SK-N-SH treated with all-trans-retinoic acid at 6 μM for 48 hours (cell line): Measurements from ENCODE around the gene B4GALT2.

Source experiments
- ATAC-seq: fragments of 200-7000 bp; cut with Tn5 transposase; 3 replicates; pipeline ENCODE4 v1.9.1; 2020; ENCODE audit warnings: mild to moderate bottlenecking, moderate library complexity
- ARNTL ChIP-seq: fragments of 450-650 bp; formaldehyde crosslinking; IDR thresholded peaks from 2 replicates; pipeline ENCODE4 v1.5.0; 2020; ENCODE audit warnings: low read depth, mild to moderate bottlenecking, moderate library complexity, borderline replicate concordance
- BACH2 ChIP-seq: fragments of 250-450 bp; sonication (Bioruptor Pico); IDR thresholded peaks from 2 replicates; pipeline ENCODE4 v1.9.0; 2021; ENCODE audit warnings: mild to moderate bottlenecking, borderline replicate concordance
- CSDC2 ChIP-seq: fragments of 250-450 bp; sonication (Bioruptor Pico); IDR thresholded peaks from 2 replicates; pipeline ENCODE4 v1.5.0; 2020; ENCODE audit warnings: mild to moderate bottlenecking, moderate library complexity
- CSRNP3 ChIP-seq: fragments of 250-450 bp; sonication (Bioruptor Pico); IDR thresholded peaks from 2 replicates; pipeline ENCODE4 v1.5.1; 2021; ENCODE audit warnings: mild to moderate bottlenecking, moderate library complexity
- ESRRG ChIP-seq: fragments of 250-450 bp; sonication (Bioruptor Pico); IDR thresholded peaks from 2 replicates; pipeline ENCODE4 v1.6.1; 2021; ENCODE audit warnings: mild to moderate bottlenecking
- ISL1 ChIP-seq: fragments of 250-450 bp; sonication (Bioruptor Pico); IDR thresholded peaks from 2 replicates; pipeline ENCODE4 v2.1.2; 2022; ENCODE audit warnings: mild to moderate bottlenecking, moderate library complexity
- OSR1 ChIP-seq: fragments of 250-450 bp; sonication (Bioruptor Pico); IDR thresholded peaks from 2 replicates; pipeline ENCODE4 v1.8.0; 2022; ENCODE audit warnings: moderate library complexity, mild to moderate bottlenecking, inconsistent platforms
- PATZ1 ChIP-seq: fragments of 250-450 bp; sonication (Bioruptor Pico); IDR thresholded peaks from 2 replicates; pipeline ENCODE4 v1.8.0; 2020; ENCODE audit warnings: mild to moderate bottlenecking, moderate library complexity, borderline replicate concordance
- POU6F1 ChIP-seq: fragments of 250-450 bp; sonication (Bioruptor Pico); IDR thresholded peaks from 2 replicates; pipeline ENCODE4 v1.8.0; 2021; ENCODE audit warnings: low read depth, mild to moderate bottlenecking, moderate library complexity, borderline replicate concordance
- PPARA ChIP-seq: fragments of 250-450 bp; sonication (Bioruptor Pico); IDR thresholded peaks from 2 replicates; pipeline ENCODE4 v1.5.0; 2020; ENCODE audit warnings: mild to moderate bottlenecking, borderline replicate concordance
- RARB ChIP-seq: fragments of 250-450 bp; sonication (Bioruptor Pico); IDR thresholded peaks from 2 replicates; pipeline ENCODE4 v1.8.0; 2021; ENCODE audit warnings: mild to moderate bottlenecking, moderate library complexity
- SNAI2 ChIP-seq: fragments of 250-450 bp; sonication (Bioruptor Pico); IDR thresholded peaks from 2 replicates; pipeline ENCODE4 v1.5.0; 2020; ENCODE audit warnings: mild to moderate bottlenecking, moderate library complexity
- TCF4 ChIP-seq: fragments of 250-450 bp; sonication (Bioruptor Pico); IDR thresholded peaks from 2 replicates; pipeline ENCODE4 v1.8.0; 2021; ENCODE audit warnings: mild to moderate bottlenecking, moderate library complexity, borderline replicate concordance
- TOX ChIP-seq: fragments of 250-450 bp; sonication (Bioruptor Pico); IDR thresholded peaks from 2 replicates; pipeline ENCODE4 v1.8.0; 2021; ENCODE audit warnings: mild to moderate bottlenecking, moderate library complexity, borderline replicate concordance
- TSHZ2 ChIP-seq: fragments of 250-450 bp; sonication (Bioruptor Pico); IDR thresholded peaks from 2 replicates; pipeline ENCODE4 v1.5.0; 2020; ENCODE audit warnings: mild to moderate bottlenecking, moderate library complexity
- ZC3H10 ChIP-seq: fragments of 250-450 bp; sonication (Bioruptor Pico); IDR thresholded peaks from 2 replicates; pipeline ENCODE4 v1.5.1; 2021; ENCODE audit warnings: mild to moderate bottlenecking, moderate library complexity
- ZFP30 ChIP-seq: fragments of 450-650 bp; formaldehyde crosslinking; IDR thresholded peaks from 2 replicates; pipeline ENCODE4 v1.5.0; 2022; ENCODE audit warnings: mild to moderate bottlenecking, moderate library complexity
- ZNF565 ChIP-seq: fragments of 450-650 bp; formaldehyde crosslinking; conservative IDR thresholded peaks from 2 replicates; pipeline ENCODE4 v1.5.0; 2020; ENCODE audit warnings: low read depth, mild to moderate bottlenecking, moderate library complexity
- ZNF70 ChIP-seq: fragments of 450-650 bp; formaldehyde crosslinking; IDR thresholded peaks from 2 replicates; pipeline ENCODE4 v1.5.0; 2020; ENCODE audit warnings: mild to moderate bottlenecking, moderate library complexity
- ZNF8 ChIP-seq: fragments of 450-650 bp; formaldehyde crosslinking; IDR thresholded peaks from 2 replicates; pipeline ENCODE4 v1.5.0; 2020; ENCODE audit warnings: mild to moderate bottlenecking, moderate library complexity

Gene B4GALT2

GRCh38 chr1:43957407-43958040 is 21.5 kb upstream of the B4GALT2 start:
- TF ChIP-seq CSRNP3 (CRISPR knock-in tag) (no peak), BACH2 (no peak), PATZ1 (CRISPR knock-in tag) (no peak), ISL1 (CRISPR knock-in tag) (no peak), CSDC2 (CRISPR knock-in tag) (no peak), TSHZ2 (CRISPR knock-in tag) (no peak), ZFP30 (CRISPR knock-in tag) (no peak), RARB (no peak), ZNF8 (no peak), PPARA (CRISPR knock-in tag) (no peak), POU6F1 (CRISPR knock-in tag) (no peak), OSR1 (CRISPR knock-in tag) (no peak), SNAI2 (CRISPR knock-in tag) (no peak), ZNF565 (CRISPR knock-in tag) (no peak), ZNF70 (CRISPR knock-in tag) (no peak)
- TF ChIP-seq, all 23 proteins: peak for 0
- no peak for ATAC-seq

GRCh38 chr1:43958351-43959255 is 20.4 kb upstream of the B4GALT2 start:
- no peak for TF ChIP-seq ARNTL (CRISPR knock-in tag)
- TF ChIP-seq TSHZ2 (CRISPR knock-in tag): no peak
- TF ChIP-seq ESRRG (CRISPR knock-in tag): no peak
- TF ChIP-seq BACH2: no peak
- no peak for TF ChIP-seq ZNF8
- no peak for TF ChIP-seq POU6F1 (CRISPR knock-in tag)
- TF ChIP-seq TCF4 (CRISPR knock-in tag): no peak
- no peak for TF ChIP-seq ZFP30 (CRISPR knock-in tag)
- no peak for TF ChIP-seq RARB
- TF ChIP-seq ZNF565 (CRISPR knock-in tag): no peak
- TF ChIP-seq PPARA (CRISPR knock-in tag): no peak
- no peak for TF ChIP-seq ZC3H10 (CRISPR knock-in tag)
- TF ChIP-seq CSDC2 (CRISPR knock-in tag): no peak
- TF ChIP-seq ISL1 (CRISPR knock-in tag): no peak
- no peak for TF ChIP-seq TOX (CRISPR knock-in tag)
- TF ChIP-seq CSRNP3 (CRISPR knock-in tag): no peak
- no peak for TF ChIP-seq ZNF70 (CRISPR knock-in tag)
- no peak for TF ChIP-seq SNAI2 (CRISPR knock-in tag)
- no peak for ATAC-seq
